Measurements from ENCODE around the gene TTBK1.

Gene TTBK1

GRCh38 chr6:43268355-43268700, 25.0 kb downstream of the TTBK1 start:
- no peak for DNase-seq (ENCODE audit: low read depth)
- in situ Hi-C loops (cut with HindIII; ENCODE audit: low sequenced_read_pairs): no loop called here

GRCh38 chr6:43268782-43269272, 25.5 kb downstream of the TTBK1 start:
- in situ Hi-C loops (cut with HindIII; ENCODE audit: low sequenced_read_pairs): no loop called here
- H3K4me3 ChIP-seq (ENCODE audit: low read depth, low read length): no peak overlapping the region
- no peak for TF ChIP-seq CTCF (IDR thresholded peaks at IDR 0.05; ENCODE audit: low read depth, low read length, missing control alignments)
- DNase-seq (ENCODE audit: low read depth): no peak

More at GRCh38 chr6:43268355-43268700, 25.0 kb downstream of the TTBK1 start:
- no peak overlapping the region for H3K4me3 ChIP-seq (ENCODE audit: low read depth, low read length)
- no peak for TF ChIP-seq CTCF (IDR thresholded peaks at IDR 0.05; ENCODE audit: low read depth, low read length, missing control alignments)

GRCh38 chr6:43269273-43270007, 26.2 kb downstream of the TTBK1 start:
- no peak overlapping the region for H3K4me3 ChIP-seq (ENCODE audit: low read depth, low read length)
- in situ Hi-C loops (cut with HindIII; ENCODE audit: low sequenced_read_pairs): no loop called here
- no peak for TF ChIP-seq CTCF (IDR thresholded peaks at IDR 0.05; ENCODE audit: low read depth, low read length, missing control alignments)
- no peak for DNase-seq (ENCODE audit: low read depth)

GRCh38 chr6:43271103-43271815, 28.0 kb downstream of the TTBK1 start:
- in situ Hi-C loops (cut with HindIII; ENCODE audit: low sequenced_read_pairs): no loop called here
- no peak for DNase-seq (ENCODE audit: low read depth)
- TF ChIP-seq CTCF (IDR thresholded peaks at IDR 0.05; ENCODE audit: low read depth, low read length, missing control alignments): no peak
- H3K4me3 ChIP-seq (ENCODE audit: low read depth, low read length): no peak overlapping the region

- no peak overlapping the region for H3K4me3 ChIP-seq (ENCODE audit: low read depth, low read length)
- no peak for TF ChIP-seq CTCF (IDR thresholded peaks at IDR 0.05; ENCODE audit: low read depth, low read length, missing control alignments)
- in situ Hi-C loops (cut with HindIII; ENCODE audit: low sequenced_read_pairs): no loop called here
- no peak for DNase-seq (ENCODE audit: low read depth)
Measured at GRCh38 chr6:43271944-43272343, 28.7 kb downstream of the TTBK1 start.

GRCh38 chr6:43273707-43274106, 30.4 kb downstream of the TTBK1 start:
- TF ChIP-seq CTCF (IDR thresholded peaks at IDR 0.05; ENCODE audit: low read depth, low read length, missing control alignments): no peak
- no peak for DNase-seq (ENCODE audit: low read depth)
- no peak overlapping the region for H3K4me3 ChIP-seq (ENCODE audit: low read depth, low read length)
- in situ Hi-C loops (cut with HindIII; ENCODE audit: low sequenced_read_pairs): no loop called here
